ENCODE data around the gene PPT1. TPM values are rescaled to one million over a fixed set of nuclear protein-coding genes. Genes with fewer than 3 reads are reported as not detected.

The PPT1 gene
- total and polyA plus RNA-seq, 2 of the 13 experiments (the other 11 are each of a cell fraction or from before 2014, with no cell fraction given): 129 TPM

GRCh38 chr1:40059338-40059959, 37.6 kb downstream of the PPT1 start (continued):
- TF ChIP-seq, protein P1, sequence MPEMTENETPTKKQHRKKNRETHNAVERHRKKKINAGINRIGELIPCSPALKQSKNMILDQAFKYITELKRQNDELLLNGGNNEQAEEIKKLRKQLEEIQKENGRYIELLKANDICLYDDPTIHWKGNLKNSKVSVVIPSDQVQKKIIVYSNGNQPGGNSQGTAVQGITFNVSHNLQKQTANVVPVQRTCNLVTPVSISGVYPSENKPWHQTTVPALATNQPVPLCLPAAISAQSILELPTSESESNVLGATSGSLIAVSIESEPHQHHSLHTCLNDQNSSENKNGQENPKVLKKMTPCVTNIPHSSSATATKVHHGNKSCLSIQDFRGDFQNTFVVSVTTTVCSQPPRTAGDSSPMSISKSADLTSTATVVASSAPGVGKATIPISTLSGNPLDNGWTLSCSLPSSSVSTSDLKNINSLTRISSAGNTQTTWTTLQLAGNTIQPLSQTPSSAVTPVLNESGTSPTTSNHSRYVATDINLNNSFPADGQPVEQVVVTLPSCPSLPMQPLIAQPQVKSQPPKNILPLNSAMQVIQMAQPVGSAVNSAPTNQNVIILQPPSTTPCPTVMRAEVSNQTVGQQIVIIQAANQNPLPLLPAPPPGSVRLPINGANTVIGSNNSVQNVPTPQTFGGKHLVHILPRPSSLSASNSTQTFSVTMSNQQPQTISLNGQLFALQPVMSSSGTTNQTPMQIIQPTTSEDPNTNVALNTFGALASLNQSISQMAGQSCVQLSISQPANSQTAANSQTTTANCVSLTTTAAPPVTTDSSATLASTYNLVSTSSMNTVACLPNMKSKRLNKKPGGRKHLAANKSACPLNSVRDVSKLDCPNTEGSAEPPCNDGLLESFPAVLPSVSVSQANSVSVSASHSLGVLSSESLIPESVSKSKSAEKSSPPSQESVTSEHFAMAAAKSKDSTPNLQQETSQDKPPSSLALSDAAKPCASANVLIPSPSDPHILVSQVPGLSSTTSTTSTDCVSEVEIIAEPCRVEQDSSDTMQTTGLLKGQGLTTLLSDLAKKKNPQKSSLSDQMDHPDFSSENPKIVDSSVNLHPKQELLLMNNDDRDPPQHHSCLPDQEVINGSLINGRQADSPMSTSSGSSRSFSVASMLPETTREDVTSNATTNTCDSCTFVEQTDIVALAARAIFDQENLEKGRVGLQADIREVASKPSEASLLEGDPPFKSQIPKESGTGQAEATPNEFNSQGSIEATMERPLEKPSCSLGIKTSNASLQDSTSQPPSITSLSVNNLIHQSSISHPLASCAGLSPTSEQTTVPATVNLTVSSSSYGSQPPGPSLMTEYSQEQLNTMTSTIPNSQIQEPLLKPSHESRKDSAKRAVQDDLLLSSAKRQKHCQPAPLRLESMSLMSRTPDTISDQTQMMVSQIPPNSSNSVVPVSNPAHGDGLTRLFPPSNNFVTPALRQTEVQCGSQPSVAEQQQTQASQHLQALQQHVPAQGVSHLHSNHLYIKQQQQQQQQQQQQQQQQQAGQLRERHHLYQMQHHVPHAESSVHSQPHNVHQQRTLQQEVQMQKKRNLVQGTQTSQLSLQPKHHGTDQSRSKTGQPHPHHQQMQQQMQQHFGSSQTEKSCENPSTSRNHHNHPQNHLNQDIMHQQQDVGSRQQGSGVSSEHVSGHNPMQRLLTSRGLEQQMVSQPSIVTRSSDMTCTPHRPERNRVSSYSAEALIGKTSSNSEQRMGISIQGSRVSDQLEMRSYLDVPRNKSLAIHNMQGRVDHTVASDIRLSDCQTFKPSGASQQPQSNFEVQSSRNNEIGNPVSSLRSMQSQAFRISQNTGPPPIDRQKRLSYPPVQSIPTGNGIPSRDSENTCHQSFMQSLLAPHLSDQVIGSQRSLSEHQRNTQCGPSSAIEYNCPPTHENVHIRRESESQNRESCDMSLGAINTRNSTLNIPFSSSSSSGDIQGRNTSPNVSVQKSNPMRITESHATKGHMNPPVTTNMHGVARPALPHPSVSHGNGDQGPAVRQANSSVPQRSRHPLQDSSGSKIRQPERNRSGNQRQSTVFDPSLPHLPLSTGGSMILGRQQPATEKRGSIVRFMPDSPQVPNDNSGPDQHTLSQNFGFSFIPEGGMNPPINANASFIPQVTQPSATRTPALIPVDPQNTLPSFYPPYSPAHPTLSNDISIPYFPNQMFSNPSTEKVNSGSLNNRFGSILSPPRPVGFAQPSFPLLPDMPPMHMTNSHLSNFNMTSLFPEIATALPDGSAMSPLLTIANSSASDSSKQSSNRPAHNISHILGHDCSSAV (CRISPR knock-in tag; IDR thresholded peaks at IDR 0.05; ENCODE audit: borderline replicate concordance): no peak
- TF ChIP-seq SRY (CRISPR knock-in tag; IDR thresholded peaks at IDR 0.05): no peak
- peak in 1 of 2 experiments; percentile 61; a peak in 1 of 4 replicates for TF ChIP-seq ATF4 (CRISPR knock-in tag; IDR thresholded peaks at IDR 0.05)
- no peak for TF ChIP-seq ZNF691 (CRISPR knock-in tag; IDR thresholded peaks at IDR 0.05; ENCODE audit: borderline replicate concordance, low read depth)
- no peak for TF ChIP-seq ZNF704 (CRISPR knock-in tag; IDR thresholded peaks at IDR 0.05; ENCODE audit: borderline replicate concordance)
- TF ChIP-seq, protein P2, sequence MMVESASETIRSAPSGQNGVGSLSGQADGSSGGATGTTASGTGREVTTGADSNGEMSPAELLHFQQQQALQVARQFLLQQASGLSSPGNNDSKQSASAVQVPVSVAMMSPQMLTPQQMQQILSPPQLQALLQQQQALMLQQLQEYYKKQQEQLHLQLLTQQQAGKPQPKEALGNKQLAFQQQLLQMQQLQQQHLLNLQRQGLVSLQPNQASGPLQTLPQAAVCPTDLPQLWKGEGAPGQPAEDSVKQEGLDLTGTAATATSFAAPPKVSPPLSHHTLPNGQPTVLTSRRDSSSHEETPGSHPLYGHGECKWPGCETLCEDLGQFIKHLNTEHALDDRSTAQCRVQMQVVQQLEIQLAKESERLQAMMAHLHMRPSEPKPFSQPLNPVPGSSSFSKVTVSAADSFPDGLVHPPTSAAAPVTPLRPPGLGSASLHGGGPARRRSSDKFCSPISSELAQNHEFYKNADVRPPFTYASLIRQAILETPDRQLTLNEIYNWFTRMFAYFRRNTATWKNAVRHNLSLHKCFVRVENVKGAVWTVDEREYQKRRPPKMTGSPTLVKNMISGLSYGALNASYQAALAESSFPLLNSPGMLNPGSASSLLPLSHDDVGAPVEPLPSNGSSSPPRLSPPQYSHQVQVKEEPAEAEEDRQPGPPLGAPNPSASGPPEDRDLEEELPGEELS (CRISPR knock-in tag; IDR thresholded peaks at IDR 0.05): 0 out of 2 replicates have a peak, but pooled peaks have one; percentile 33
- no peak for TF ChIP-seq ZSCAN30 (CRISPR knock-in tag; IDR thresholded peaks at IDR 0.05)
- no peak for TF ChIP-seq ZBTB7B (CRISPR knock-in tag; IDR thresholded peaks at IDR 0.05)
- no peak for TF ChIP-seq KDM2A (CRISPR knock-in tag; IDR thresholded peaks at IDR 0.05; ENCODE audit: borderline replicate concordance, low read depth)
- TF ChIP-seq, protein P3, sequence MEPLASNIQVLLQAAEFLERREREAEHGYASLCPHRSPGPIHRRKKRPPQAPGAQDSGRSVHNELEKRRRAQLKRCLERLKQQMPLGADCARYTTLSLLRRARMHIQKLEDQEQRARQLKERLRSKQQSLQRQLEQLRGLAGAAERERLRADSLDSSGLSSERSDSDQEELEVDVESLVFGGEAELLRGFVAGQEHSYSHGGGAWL (CRISPR knock-in tag; IDR thresholded peaks at IDR 0.05): no peak
- TF ChIP-seq DR1 (CRISPR knock-in tag; IDR thresholded peaks at IDR 0.05): no peak
- TF ChIP-seq, protein P4, sequence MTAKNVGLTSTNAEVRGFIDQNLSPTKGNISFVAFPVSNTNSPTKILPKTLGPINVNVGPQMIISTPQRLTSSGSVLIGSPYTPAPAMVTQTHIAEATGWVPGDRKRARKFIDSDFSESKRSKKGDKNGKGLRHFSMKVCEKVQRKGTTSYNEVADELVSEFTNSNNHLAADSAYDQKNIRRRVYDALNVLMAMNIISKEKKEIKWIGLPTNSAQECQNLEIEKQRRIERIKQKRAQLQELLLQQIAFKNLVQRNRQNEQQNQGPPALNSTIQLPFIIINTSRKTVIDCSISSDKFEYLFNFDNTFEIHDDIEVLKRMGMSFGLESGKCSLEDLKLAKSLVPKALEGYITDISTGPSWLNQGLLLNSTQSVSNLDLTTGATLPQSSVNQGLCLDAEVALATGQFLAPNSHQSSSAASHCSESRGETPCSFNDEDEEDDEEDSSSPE (CRISPR knock-in tag; IDR thresholded peaks at IDR 0.05): no peak
